Aorta (tissue), 5 donors: Measurements from ENCODE around the gene SFSWAP. TPM values are rescaled to one million over a fixed set of nuclear protein-coding genes. Genes with fewer than 3 reads are reported as not detected.
"Not testable (repeated sequence)": the region's sequence is repeated elsewhere in the genome, so short reads cannot be mapped to it uniquely, and the experiment has no call there.

Experiments used
- ATAC-seq: fragments of 200-7000 bp; cut with Tn5 transposase; one replicate; pipeline ENCODE4 v1.9.1; 2022; ENCODE audit warnings: moderate library complexity; ENCODE audit not compliant: low FRiP score
- DNase-seq, 2 donors: peaks; one replicate each; pipeline ENCODE4 v3.0.0-alpha.2; 2020
- H3K27ac ChIP-seq, 2 donors: one replicate each; pipeline ENCODE4 v1.5.1; 2013; ENCODE audit warnings: low read length in 2 of 2, mild to moderate bottlenecking in 2 of 2, moderate library complexity in 2 of 2, control low read depth in 1 of 2, inconsistent platforms in 1 of 2, low read depth in 1 of 2
- H3K27me3 ChIP-seq, 2 donors: one replicate each; pipeline ENCODE4 v1.6.1; 2013; ENCODE audit warnings: control low read depth in 1 of 2, low read length in 1 of 2, mild to moderate bottlenecking in 1 of 2, moderate library complexity in 1 of 2; ENCODE audit not compliant: insufficient read depth in 2 of 2, control insufficient read depth in 1 of 2
- H3K36me3 ChIP-seq, 2 donors: one replicate each; pipeline ENCODE4 v1.6.1; 2013; ENCODE audit warnings: control low read depth in 1 of 2, low read length in 1 of 2, mild to moderate bottlenecking in 1 of 2; ENCODE audit not compliant: insufficient read depth in 2 of 2, control insufficient read depth in 1 of 2
- H3K4me1 ChIP-seq, 2 donors: one replicate each; pipeline ENCODE4 v1.6.1; 2013; ENCODE audit warnings: low read length in 2 of 2, control low read depth in 1 of 2, mild to moderate bottlenecking in 1 of 2, moderate library complexity in 1 of 2; ENCODE audit not compliant: insufficient read depth in 2 of 2, control insufficient read depth in 1 of 2
- H3K4me3 ChIP-seq, 2 donors: one replicate each; pipeline ENCODE4 v1.5.1; 2013; ENCODE audit warnings: low read length in 2 of 2, control low read depth in 1 of 2, mild to moderate bottlenecking in 1 of 2
- H3K9me3 ChIP-seq: one replicate; pipeline ENCODE4 v1.6.1; 2013; ENCODE audit warnings: mild to moderate bottlenecking, low read length; ENCODE audit not compliant: control insufficient read depth
- WGBS, 2 donors: extraction: QIAGEN DNeasy Blood & Tissue Kit; methylation state at CpG; one replicate each; pipeline ENCODE4 v1.1.7; 2013; 5-methylcytosine and 5-hydroxymethylcytosine counted together
- intact Hi-C, 2 donors: fragments of 100-400 bp; cut with DNase I; formaldehyde crosslinking; loops; one replicate each; pipeline versions ENCODE4 v1.14.2 to v1.15.0; 2022
- polyA plus RNA-seq, 2 donors: library from polyadenylated mRNA; stranded (reverse); fragments of 200-250 nt; gene quantifications; one replicate each; pipeline ENCODE4 v1.2.3, GENCODE V29; 2013
- total RNA-seq, 2 donors: library from RNA; stranded (reverse); fragmentation: NEBNext Ultra II Directional; extraction: Animal tissue kit (Norgen Biotek cat#: 25700); gene quantifications; one replicate each; pipeline ENCODE4 v1.2.1, GENCODE V29; 2021
- donor health status: healthy with polysubstance abuse.
- donor health status: Bipolar disorder and iron deficiency.
- donor health status: DM: no; HTN: no; CAD: no.
- donor health status: DM: no; HTN: no; CAD: no.
- donor health status: DM: yes; HTN: yes; CAD: no.

Gene SFSWAP
- total and polyA plus RNA-seq, 4 donors, result 13.4 to 72.3 (median 48.7) TPM

DNA sequence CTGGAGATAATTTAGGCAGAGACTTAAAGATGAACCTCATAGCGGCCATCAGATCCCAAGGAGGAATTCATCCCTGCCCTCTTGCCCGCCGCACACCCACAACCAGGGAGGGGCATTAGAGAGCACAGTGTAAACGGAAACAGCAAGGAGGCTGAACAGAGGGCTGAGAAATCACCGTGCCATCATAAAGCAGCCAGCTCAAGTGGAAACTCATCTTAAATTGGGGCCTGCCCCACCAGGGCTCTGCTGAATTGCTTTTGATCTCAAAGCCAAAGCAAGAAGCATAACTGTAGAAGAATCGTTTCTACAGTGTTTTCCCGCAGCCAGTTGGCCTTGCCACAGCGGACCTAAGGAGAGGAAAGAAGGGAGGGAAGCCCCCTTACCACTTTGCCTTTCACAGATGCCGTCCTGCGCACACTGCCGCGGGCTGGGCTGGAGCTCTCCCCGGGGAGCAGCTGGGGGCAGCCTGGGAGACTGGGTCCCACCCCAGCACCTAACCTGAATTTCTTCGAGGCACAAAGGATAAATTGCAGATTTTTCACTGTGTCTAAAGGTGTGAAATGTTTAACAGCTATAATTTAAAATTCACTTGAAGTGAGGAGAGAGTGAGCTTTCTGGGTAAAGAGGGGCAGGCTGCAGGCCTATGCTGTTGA is 65.5 kb downstream of the SFSWAP start:
- H3K27ac ChIP-seq, result no peak overlapping the region
- WGBS, 2 donors, result 75 to 85% methylated on average over 14 of the region's 14 CpGs
- H3K27me3 ChIP-seq, result no peaks in the 10 kb centered on the region
- no peak overlapping the region for H3K4me3 ChIP-seq
- ATAC-seq (no peak), DNase-seq (no peak)
- no peaks in the 10 kb centered on the region for H3K9me3 ChIP-seq
- H3K36me3 ChIP-seq, result peaks cover 0 to 4% of the 10 kb centered on the region in 2 donors
- no peaks in the 10 kb centered on the region for H3K4me1 ChIP-seq
- intact Hi-C loops, result no loop called here

- H3K4me3 ChIP-seq, DNase-seq, H3K27ac ChIP-seq, ATAC-seq, H3K36me3 ChIP-seq, H3K4me1 ChIP-seq, H3K9me3 ChIP-seq, H3K27me3 ChIP-seq, intact Hi-C loops: not testable (repeated sequence)
- WGBS, 2 donors, result 96 to 98% methylated on average over 9 of the region's 9 CpGs
Observed at GRCh38 chr12:131777269-131777668, 66.4 kb downstream of the SFSWAP start.

DNA sequence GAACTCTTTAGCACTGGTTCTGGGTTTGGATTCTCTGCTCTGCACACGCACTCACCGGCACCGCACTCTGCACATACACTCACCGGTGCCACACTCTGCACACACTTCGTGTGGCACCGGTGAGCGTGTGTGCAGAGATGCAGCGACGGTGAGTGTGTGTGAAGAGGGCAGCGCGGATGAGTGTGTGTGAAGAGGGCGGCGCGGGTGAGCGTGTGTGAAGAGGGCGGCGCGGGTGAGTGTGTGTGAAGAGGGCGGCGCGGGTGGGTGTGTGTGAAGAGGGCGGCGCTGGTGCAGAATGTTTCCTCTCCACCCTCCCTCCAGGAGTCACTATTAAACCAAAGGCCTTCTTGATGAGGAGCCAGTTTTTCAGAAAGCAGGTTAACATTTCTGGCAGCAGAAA is 68.1 kb downstream of the SFSWAP start:
- DNase-seq (no peak), ATAC-seq (no peak)
- intact Hi-C loops, result no loop called here
- 97% methylated on average over 23 of the region's 23 CpGs for WGBS, 2 donors
- H3K9me3 ChIP-seq, result no peaks in the 10 kb centered on the region
- no peaks in the 10 kb centered on the region for H3K27me3 ChIP-seq
- H3K4me1 ChIP-seq, result no peaks in the 10 kb centered on the region
- H3K27ac ChIP-seq, result no peak overlapping the region
- H3K4me3 ChIP-seq, result no peak overlapping the region
- peaks cover 0 to 3% of the 10 kb centered on the region in 2 donors for H3K36me3 ChIP-seq

DNA sequence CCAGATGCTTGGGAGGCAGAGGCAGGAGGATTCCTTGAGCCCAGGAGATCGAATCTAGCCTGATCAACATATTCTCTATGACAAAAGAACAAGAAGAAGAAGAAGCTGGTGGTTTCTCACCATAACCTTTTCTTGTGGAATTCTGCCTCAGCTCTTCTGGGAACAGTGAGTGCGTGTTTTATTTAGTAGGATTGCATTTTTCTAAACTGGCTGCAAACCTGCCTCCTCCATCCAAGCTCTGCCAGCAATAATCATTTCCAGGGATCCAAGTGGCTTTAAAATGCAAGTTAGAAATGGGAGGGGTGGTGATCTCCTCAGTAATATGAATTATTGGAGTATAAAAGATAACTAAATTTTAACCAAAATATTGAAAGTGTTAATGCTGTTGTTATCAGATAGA is 71.2 kb downstream of the SFSWAP start:
- no peak overlapping the region for H3K27ac ChIP-seq
- DNase-seq (no peak), ATAC-seq (no peak)
- WGBS, 2 donors, result 89 to 90% methylated on average over 2 of the region's 2 CpGs
- H3K4me1 ChIP-seq, result no peaks in the 10 kb centered on the region
- intact Hi-C loops, result no loop called here
- H3K4me3 ChIP-seq, result no peak overlapping the region
- H3K27me3 ChIP-seq, result no peaks in the 10 kb centered on the region
- peaks cover 0 to 5% of the 10 kb centered on the region in 2 donors for H3K36me3 ChIP-seq
- no peaks in the 10 kb centered on the region for H3K9me3 ChIP-seq

GRCh38 chr12:131783915-131784541 is 73.1 kb downstream of the SFSWAP start:
- intact Hi-C loops, result no loop called here
- Histone ChIP-seq H3K4me1 (no peaks in the 10 kb centered on the region), H3K4me3 (no peak overlapping the region), H3K9me3 (no peaks in the 10 kb centered on the region), H3K27me3 (no peaks in the 10 kb centered on the region), H3K27ac (no peak overlapping the region), H3K36me3 (peaks cover 0 to 10% of the 10 kb centered on the region in 2 donors)
- WGBS, 2 donors, result 49 to 58% methylated on average over 10 of the region's 10 CpGs
- DNase-seq, result no peak
- no peak for ATAC-seq

DNA sequence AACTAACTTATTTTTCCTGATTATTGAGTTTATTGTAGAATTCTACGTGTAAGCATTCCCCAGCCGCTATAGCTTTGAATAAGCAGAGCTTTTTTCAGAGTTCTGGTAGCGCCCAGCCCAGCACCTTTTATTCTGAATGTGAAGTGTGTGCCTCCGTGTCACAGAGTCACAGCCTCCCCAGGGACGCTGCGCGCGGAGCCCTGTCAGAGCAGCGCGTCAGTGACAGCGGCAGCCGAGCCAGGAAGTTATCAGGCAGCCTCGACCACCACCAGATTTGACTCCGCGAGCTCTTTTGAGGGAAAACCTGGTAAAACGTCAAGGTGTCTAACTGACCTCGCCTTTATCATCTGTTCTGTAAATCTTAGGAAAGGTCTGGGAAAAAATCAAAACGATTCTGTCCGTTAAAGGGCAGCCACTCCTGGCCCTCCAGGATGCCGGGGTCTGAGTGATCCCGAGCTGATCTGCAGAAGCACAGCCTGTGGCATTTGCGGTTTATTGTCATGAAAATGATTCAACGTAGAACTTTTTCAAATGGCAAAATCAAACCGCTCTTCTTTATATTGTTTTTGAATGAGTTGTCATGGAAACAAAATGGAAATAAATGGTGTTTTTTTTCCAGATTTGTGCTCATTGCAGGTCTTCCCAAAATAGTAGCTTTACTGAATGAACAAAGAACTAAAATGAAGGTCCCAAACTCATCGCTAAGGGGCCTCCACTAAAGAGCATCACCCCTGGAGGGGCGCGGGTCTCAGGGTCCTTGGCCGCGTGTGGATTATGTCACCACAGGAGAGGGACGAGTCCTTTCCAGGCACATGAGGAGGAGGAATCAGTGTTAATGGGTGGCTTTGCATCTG is 74.2 kb downstream of the SFSWAP start:
- Histone ChIP-seq H3K27ac (no peak overlapping the region), H3K4me3 (no peak overlapping the region), H3K9me3 (no peaks in the 10 kb centered on the region), H3K36me3 (peaks cover 0 to 12% of the 10 kb centered on the region in 2 donors), H3K27me3 (no peaks in the 10 kb centered on the region), H3K4me1 (no peaks in the 10 kb centered on the region)
- no peak for ATAC-seq
- 82% methylated on average over 30 of the region's 30 CpGs for WGBS, 2 donors
- intact Hi-C loops, result no loop called here
- no peak for DNase-seq

GRCh38 chr12:131785763-131786330 is 75.0 kb downstream of the SFSWAP start:
- Histone ChIP-seq H3K27ac (no peak overlapping the region), H3K4me1 (no peaks in the 10 kb centered on the region), H3K36me3 (peaks cover 0 to 12% of the 10 kb centered on the region in 2 donors), H3K9me3 (no peaks in the 10 kb centered on the region), H3K27me3 (no peaks in the 10 kb centered on the region), H3K4me3 (no peak overlapping the region)
- DNase-seq (no peak), ATAC-seq (no peak)
- 91 to 92% methylated on average over 15 of the region's 15 CpGs for WGBS, 2 donors
- intact Hi-C loops, result no loop called here

GRCh38 chr12:131786331-131786730 is 75.4 kb downstream of the SFSWAP start:
- DNase-seq, result no peak
- Histone ChIP-seq H3K27ac (no peak overlapping the region), H3K4me1 (no peaks in the 10 kb centered on the region), H3K4me3 (no peak overlapping the region), H3K9me3 (no peaks in the 10 kb centered on the region), H3K36me3 (peaks cover 0 to 12% of the 10 kb centered on the region in 2 donors), H3K27me3 (no peaks in the 10 kb centered on the region)
- peak; percentile 15 for ATAC-seq
- WGBS, 2 donors, result 85 to 91% methylated on average over 13 to 15 of the region's 15 CpGs
- intact Hi-C loops, result no loop called here
